Measurements from ENCODE around the gene APEX1. TPM values are rescaled to one million over a fixed set of nuclear protein-coding genes. Genes with fewer than 3 reads are reported as not detected.

The APEX1 gene
- total RNA-seq: 58.0 and 73.2 TPM in 2 replicates

GRCh38 chr14:20454516-20455354, at the start of gene APEX1, which contains the start of gene OSGEP:
Gene APEX1 (plus strand): TSS chr14:20455226. CDS start chr14:20455646, 420 bp downstream.
Gene OSGEP (minus strand): TSS chr14:20454812. CDS start chr14:20454683, 129 bp downstream.

GRCh38 chr14:20412876-20413743, 41.9 kb upstream of the APEX1 start, which contains the start of gene TEP1:
Gene TEP1 (minus strand): TSS chr14:20413501. CDS start chr14:20408439, 5,062 bp downstream.

GRCh38 chr14:20435582-20436362, 19.3 kb upstream of the APEX1 start, which contains the start of gene KLHL33:
Gene KLHL33 (minus strand): TSS chr14:20436166. CDS start chr14:20435811, 355 bp downstream.

GRCh38 chr14:20461225-20462141, 6.5 kb downstream of the APEX1 start, which contains the start of gene PIP4P1:
Gene PIP4P1 (minus strand): TSS chr14:20461434. CDS start chr14:20461325, 109 bp downstream.

GRCh38 chr14:20469242-20469889, 14.3 kb downstream of the APEX1 start, which contains the start of gene PNP:
Gene PNP (plus strand): TSS chr14:20469406. CDS start chr14:20469525, 119 bp downstream.

Small RNAs within 50 kb of the gene (small RNA-seq; reads per million reads assigned to genes)
- gene RNA5SP382: 5.4 reads per million, percentile 91 among the genes with 10 or more reads in this experiment

Other genes with a start within 250 kb of the APEX1 start
- gene OR11H6, start 231.5 kb upstream of the APEX1 start, total RNA-seq: not detected in 2 replicates
- gene OR11H7, start 226.2 kb upstream of the APEX1 start, total RNA-seq: not detected in 2 replicates
- gene OR11H4, start 215.9 kb upstream of the APEX1 start, total RNA-seq: not detected in 2 replicates
- gene TTC5, start 149.3 kb upstream of the APEX1 start, total RNA-seq: 15.7 and 17.6 TPM in 2 replicates
- 40.1 and 40.6 TPM in 2 replicates for gene CCNB1IP1, start 121.9 kb upstream of the APEX1 start, total RNA-seq
- gene PARP2, start 111.6 kb upstream of the APEX1 start, total RNA-seq: 7.3 and 11.2 TPM in 2 replicates
- 25.0 and 27.2 TPM in 2 replicates for gene TEP1, start 41.7 kb upstream of the APEX1 start, total RNA-seq
- 0.13 and 0.22 TPM in 2 replicates for gene KLHL33, start 19.1 kb upstream of the APEX1 start, total RNA-seq
- gene OSGEP, start 414 bp upstream of the APEX1 start, total RNA-seq: 39.3 and 45.1 TPM in 2 replicates
- 19.9 and 21.6 TPM in 2 replicates for gene PIP4P1, start 6.2 kb downstream of the APEX1 start, total RNA-seq
- gene PNP, start 14.2 kb downstream of the APEX1 start, total RNA-seq: 30.3 and 38.5 TPM in 2 replicates
- gene RNASE10, start 50.3 kb downstream of the APEX1 start, total RNA-seq: not detected in 2 replicates
- gene RNASE9, start 105.8 kb downstream of the APEX1 start, total RNA-seq: not detected in 2 replicates
- not detected in 2 replicates for gene RNASE11, start 132.8 kb downstream of the APEX1 start, total RNA-seq
- not detected in 2 replicates for gene RNASE12, start 136.2 kb downstream of the APEX1 start, total RNA-seq
- gene OR6S1, start 186.5 kb downstream of the APEX1 start, total RNA-seq: not detected in 2 replicates
- gene RNASE4, start 229.3 kb downstream of the APEX1 start, total RNA-seq: 49.4 and 54.9 TPM in 2 replicates
- 16.1 and 16.8 TPM in 2 replicates for gene ANG, start 233.5 kb downstream of the APEX1 start, total RNA-seq